Measurements from ENCODE around the gene PRKCQ.

Gene PRKCQ

DNA sequence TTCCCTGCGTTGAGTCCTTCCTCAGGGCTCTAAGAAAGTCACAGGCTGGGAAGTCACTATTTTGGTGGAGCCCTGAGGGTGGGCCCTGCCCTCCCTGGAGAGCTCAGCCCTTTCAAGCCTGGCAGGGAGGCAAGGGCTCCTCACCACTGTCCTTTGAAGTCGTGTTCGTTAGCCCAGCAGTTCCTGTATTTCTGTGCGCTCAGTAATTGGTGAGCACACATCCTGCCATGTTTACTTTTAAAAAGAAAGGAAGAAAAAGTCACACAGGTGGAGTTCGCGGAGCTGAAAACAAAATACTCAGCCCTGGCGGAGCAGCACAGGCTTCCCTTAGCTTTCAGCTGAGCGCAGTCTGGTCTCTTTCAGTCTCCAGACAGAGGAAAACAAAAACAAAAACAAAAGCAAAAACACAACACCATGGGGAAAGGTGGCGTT lies 37.1 kb downstream of the PRKCQ start:
- H4K20me1 ChIP-seq (ENCODE audit: insufficient read depth, low read length) = no peaks in the 10 kb centered on the region
- H3K4me2 ChIP-seq (ENCODE audit: insufficient read depth, low read length) = peak overlapping the region; percentile 65
- peak overlapping the region; percentile 95 for H3K27ac ChIP-seq (ENCODE audit: low read length)
- no peaks in the 10 kb centered on the region for H3K27me3 ChIP-seq (ENCODE audit: insufficient read depth, low read length, poor library complexity)
- peak overlapping the region in 1 of 2 experiments; percentile 48; a peak in 3 of 4 replicates for H3K4me3 ChIP-seq (ENCODE audit: low read depth in 1 of 2, low read length in 2 of 2)
- no peak for TF ChIP-seq EZH2 (IDR thresholded peaks at IDR 0.05; ENCODE audit: borderline replicate concordance, low read depth, low read length, severe bottlenecking)
- TF ChIP-seq CTCF (IDR thresholded peaks at IDR 0.05; ENCODE audit: borderline replicate concordance, extremely low read depth, low read length, poor library complexity, severe bottlenecking) = no peak
- H3K9me3 ChIP-seq (ENCODE audit: insufficient read depth, low read length, severe bottlenecking) = no peaks in the 10 kb centered on the region
- no peaks in the 10 kb centered on the region; the same call in 1 of the 2 replicates for H3K36me3 ChIP-seq (ENCODE audit: insufficient read depth, low read length)
- ATAC-seq (ENCODE audit: insufficient read depth, low read depth) = peak; percentile 97
- H3K9ac ChIP-seq (ENCODE audit: low read depth, low read length) = peak overlapping the region; percentile 60
- DNase-seq = peak; percentile 91
- H3K79me2 ChIP-seq (ENCODE audit: insufficient read depth, low read length) = peaks cover 64% of the 10 kb centered on the region
- H3K4me1 ChIP-seq (ENCODE audit: insufficient read depth, low read length) = peaks cover 55% of the 10 kb centered on the region
- H2AFZ ChIP-seq (ENCODE audit: low read depth, low read length) = peak overlapping the region; percentile 53

GRCh38 chr10:6539833-6540232 lies 40.2 kb downstream of the PRKCQ start:
- H3K4me1 ChIP-seq (ENCODE audit: insufficient read depth, low read length) = peaks cover 39% of the 10 kb centered on the region
- no peak overlapping the region for H3K9ac ChIP-seq (ENCODE audit: low read depth, low read length)
- H4K20me1 ChIP-seq (ENCODE audit: insufficient read depth, low read length) = 0 out of 2 replicates have a peak, but pooled peaks cover 2% of the 10 kb centered on the region
- no peak for TF ChIP-seq EZH2 (IDR thresholded peaks at IDR 0.05; ENCODE audit: borderline replicate concordance, low read depth, low read length, severe bottlenecking)
- TF ChIP-seq CTCF (IDR thresholded peaks at IDR 0.05; ENCODE audit: borderline replicate concordance, extremely low read depth, low read length, poor library complexity, severe bottlenecking) = no peak
- no peaks in the 10 kb centered on the region for H3K9me3 ChIP-seq (ENCODE audit: insufficient read depth, low read length, severe bottlenecking)
- no peaks in the 10 kb centered on the region; the same call in 1 of the 2 replicates for H3K36me3 ChIP-seq (ENCODE audit: insufficient read depth, low read length)
- H3K4me3 ChIP-seq (ENCODE audit: low read depth in 1 of 2, low read length in 2 of 2) = no peak overlapping the region
- no peak for ATAC-seq (ENCODE audit: insufficient read depth, low read depth)
- no peak for DNase-seq
- no peak overlapping the region; the same call in 1 of the 2 replicates for H3K27ac ChIP-seq (ENCODE audit: low read length)
- H2AFZ ChIP-seq (ENCODE audit: low read depth, low read length) = no peak overlapping the region
- peaks cover 79% of the 10 kb centered on the region for H3K79me2 ChIP-seq (ENCODE audit: insufficient read depth, low read length)
- no peaks in the 10 kb centered on the region for H3K27me3 ChIP-seq (ENCODE audit: insufficient read depth, low read length, poor library complexity)
- H3K4me2 ChIP-seq (ENCODE audit: insufficient read depth, low read length) = no peak overlapping the region

- DNase-seq (no peak), ATAC-seq (ENCODE audit: insufficient read depth, low read depth) (no peak)
- Histone ChIP-seq H4K20me1 (ENCODE audit: insufficient read depth, low read length) (0 out of 2 replicates have a peak, but pooled peaks cover 2% of the 10 kb centered on the region), H3K27ac (ENCODE audit: low read length) (peak overlapping the region; percentile 24; the same call in 1 of the 2 replicates), H3K4me1 (ENCODE audit: insufficient read depth, low read length) (peaks cover 18% of the 10 kb centered on the region), H3K36me3 (ENCODE audit: insufficient read depth, low read length) (no peaks in the 10 kb centered on the region; the same call in 1 of the 2 replicates), H3K27me3 (ENCODE audit: insufficient read depth, low read length, poor library complexity) (no peaks in the 10 kb centered on the region), H3K9me3 (ENCODE audit: insufficient read depth, low read length, severe bottlenecking) (no peaks in the 10 kb centered on the region), H2AFZ (ENCODE audit: low read depth, low read length) (no peak overlapping the region), H3K9ac (ENCODE audit: low read depth, low read length) (no peak overlapping the region), H3K4me2 (ENCODE audit: insufficient read depth, low read length) (no peak overlapping the region), H3K4me3 (ENCODE audit: low read depth in 1 of 2, low read length in 2 of 2) (no peak overlapping the region), H3K79me2 (ENCODE audit: insufficient read depth, low read length) (peaks cover 84% of the 10 kb centered on the region)
- TF ChIP-seq CTCF (IDR thresholded peaks at IDR 0.05; ENCODE audit: borderline replicate concordance, extremely low read depth, low read length, poor library complexity, severe bottlenecking) (no peak), EZH2 (IDR thresholded peaks at IDR 0.05; ENCODE audit: borderline replicate concordance, low read depth, low read length, severe bottlenecking) (no peak)
These were observed 42.3 kb downstream of the PRKCQ start for GRCh38 chr10:6537770-6538169.
